HK-2 (cell line): Measurements from ENCODE around the gene IDH3B.

Source experiments
- DNase-seq: peaks from one replicate; pipeline ENCODE4 v3.0.0-alpha.2; 2018; ENCODE audit not compliant: unreplicated experiment

The IDH3B gene

GRCh38 chr20:2617099-2617714 lies 46.8 kb downstream of the IDH3B start:
- no peak for DNase-seq

GRCh38 chr20:2616634-2617033 lies 47.4 kb downstream of the IDH3B start:
- DNase-seq: no peak

- DNase-seq: no peak
Observed at GRCh38 chr20:2612073-2612472, 51.9 kb downstream of the IDH3B start.

GRCh38 chr20:2610941-2611720 lies 52.9 kb downstream of the IDH3B start:
- no peak for DNase-seq

GRCh38 chr20:2610326-2610725 lies 53.7 kb downstream of the IDH3B start:
- no peak for DNase-seq
